K562 (cell line): Measurements from ENCODE around the gene URI1. TPM values are rescaled to one million over a fixed set of nuclear protein-coding genes. Genes with fewer than 3 reads are reported as not detected.
A peak's percentile ranks its signal among the peaks of the same experiment; 100 is the strongest.

Experiments
- ATAC-seq: fragments of 200-7000 bp; cut with Tn5 transposase; 3 replicates; pipeline ENCODE4 v1.9.1; 2020; ENCODE audit warnings: moderate library complexity
- BruUV-seq: library from RNA; stranded (reverse); fragments of 400-500 nt; replicated peaks from 2 replicates; lab custom pipeline; 2021; lab: Mats Ljungman, UMichigan
- CTCF ChIA-PET: fragments of 300-600 bp; formaldehyde crosslinking; extraction: SDS; loops from one replicate; lab custom pipeline; 2021; ENCODE audit warnings: low intra/inter-chr PET ratio; lab: Yijun Ruan, JAX
- POLR2A ChIA-PET: fragments of 300-600, 350-650 bp; sonication (Branson Sonifier 250); formaldehyde crosslinking; extraction: SDS; loops from one replicate; lab custom pipeline; 2021; ENCODE audit warnings: antibody characterized with exemption, inconsistent platforms; lab: Yijun Ruan, JAX
- DNase-seq, 4 experiments: peaks; one replicate each; pipeline versions ENCODE4 v3.0.0 to v3.0.0-alpha.2; 2011 to 2018; ENCODE audit warnings: low spot score in 3 of 4, mixed read lengths in 3 of 4; ENCODE audit errors: extremely low read depth in 1 of 4
- FAIRE-seq: peaks from 2 replicates; lab custom pipeline; 2011; peaks lifted over from hg19 to GRCh38; lab: Jason Lieb, UNC
- H2AFZ ChIP-seq: 2 replicates; pipeline ENCODE4 v1.6.0; 2011; ENCODE audit warnings: low read depth, low read length, control low read depth, inconsistent platforms
- H3K27ac ChIP-seq: fragments of 200-600 bp; 3 replicates; pipeline ENCODE4 v1.8.0; 2011; ENCODE audit warnings: low read depth, mild to moderate bottlenecking, control low read depth, inconsistent platforms, low read length, moderate library complexity, mixed read lengths; ENCODE audit errors: extremely low read depth
- H3K27me3 ChIP-seq, 2 experiments: fragments of 300-600 bp in 1 of 2; 2 replicates in 1 of 2; 3 replicates in 1 of 2; pipeline versions ENCODE4 v1.6.0 to v1.8.0; 2011; ENCODE audit warnings: inconsistent platforms in 2 of 2, low read length in 2 of 2, mild to moderate bottlenecking in 1 of 2, mixed read lengths in 1 of 2, moderate library complexity in 1 of 2; ENCODE audit not compliant: control insufficient read depth in 2 of 2, insufficient read depth in 2 of 2
- H3K36me3 ChIP-seq: fragments of 300-600 bp; 3 replicates; pipeline ENCODE4 v1.8.0; 2011; ENCODE audit warnings: mild to moderate bottlenecking, low read length, inconsistent platforms; ENCODE audit not compliant: control insufficient read depth, insufficient read depth
- H3K4me1 ChIP-seq, 2 experiments: fragments of 200-600 bp in 1 of 2; replicated peaks in 1 of 2; 2 replicates in 1 of 2; 3 replicates in 1 of 2; pipeline versions ENCODE4 v1.5.1 to v1.8.0; 2011; ENCODE audit warnings: inconsistent platforms in 2 of 2, low read length in 2 of 2, mild to moderate bottlenecking in 1 of 2, mixed read lengths in 1 of 2, moderate library complexity in 1 of 2; ENCODE audit not compliant: control insufficient read depth in 2 of 2, insufficient read depth in 2 of 2
- H3K4me2 ChIP-seq: 2 replicates; pipeline ENCODE4 v1.6.1; 2011; ENCODE audit warnings: low read length, control low read depth, inconsistent platforms, mixed read lengths; ENCODE audit not compliant: insufficient read depth
- H3K4me3 ChIP-seq: fragments of 200-600 bp; sonication (generic), shearing (Covaris generic); 2 replicates; pipeline ENCODE4 v1.5.1; 2016; ENCODE audit warnings: control low read depth, inconsistent platforms
- H3K79me2 ChIP-seq: fragments of 200-600 bp; 3 replicates; pipeline ENCODE4 v1.8.0; 2011; ENCODE audit warnings: low read length, inconsistent platforms; ENCODE audit not compliant: control insufficient read depth, insufficient read depth
- H3K9ac ChIP-seq, 2 experiments: 2 replicates each; pipeline versions ENCODE4 v1.6.0 to v1.6.1; 2011; ENCODE audit warnings: low read depth in 2 of 2, low read length in 2 of 2, control low read depth in 1 of 2, inconsistent platforms in 1 of 2, mild to moderate bottlenecking in 1 of 2, mixed read lengths in 1 of 2; ENCODE audit not compliant: insufficient read depth in 1 of 2
- H3K9me1 ChIP-seq: one replicate; pipeline ENCODE4 v1.6.0; 2011; ENCODE audit warnings: inconsistent platforms, mild to moderate bottlenecking, low read length, moderate library complexity; ENCODE audit not compliant: control insufficient read depth, insufficient read depth
- H3K9me3 ChIP-seq: replicated peaks from 2 replicates; pipeline ENCODE4 v1.5.1; 2011; ENCODE audit warnings: low read depth, low read length, inconsistent platforms; ENCODE audit not compliant: control insufficient read depth, insufficient read depth
- H4K20me1 ChIP-seq: replicated peaks from 2 replicates; pipeline ENCODE4 v1.6.1; 2011; ENCODE audit warnings: low read length, inconsistent platforms, mixed read lengths; ENCODE audit not compliant: control insufficient read depth, insufficient read depth
- ASH1L ChIP-seq: fragments of 450-650 bp; IDR thresholded peaks from 2 replicates; pipeline ENCODE4 v1.6.1; 2018; ENCODE audit warnings: borderline replicate concordance, mild to moderate bottlenecking, low read depth; ENCODE audit not compliant: partially characterized antibody
- PHB ChIP-seq: fragments of 250-450 bp; sonication (Bioruptor Pico); IDR thresholded peaks from 2 replicates; pipeline ENCODE4 v1.5.0; 2021
- ZFP36 ChIP-seq: fragments of 150-350 bp; IDR thresholded peaks from 2 replicates; pipeline ENCODE4 v1.6.1; 2018; ENCODE audit warnings: low read length, low read depth; ENCODE audit not compliant: partially characterized antibody
- ZNF146 ChIP-seq: IDR thresholded peaks from one replicate; pipeline ENCODE4 v1.6.1; 2018; ENCODE audit warnings: missing compliant biosample characterization; ENCODE audit not compliant: unreplicated experiment
- WGBS: fragments of 100-300 bp; shearing (Covaris generic); methylation state at CpG from one replicate; pipeline ENCODE4 v1.1.6; 2016; ENCODE audit warnings: low coverage, mixed read lengths; ENCODE audit not compliant: insufficient coverage; ENCODE audit errors: missing lambda C conversion rate; 5-methylcytosine and 5-hydroxymethylcytosine counted together
- in situ Hi-C: fragments of 300-500 bp; cut with MboI; formaldehyde crosslinking; loops from 4 replicates; pipeline ENCODE4 v1.15.0; 2018; ENCODE audit warnings: inconsistent platforms, mixed read lengths
- intact Hi-C: fragments of 100-400 bp; cut with micrococcal nuclease; formaldehyde crosslinking; loops from 2 replicates; pipeline ENCODE4 v1.14.2; 2022
- polyA plus RNA-seq, 8 experiments: library from polyadenylated mRNA; depleted of rRNA in 4 of 8; stranded (reverse) in 5 of 8; unstranded in 3 of 8; fragments of >200 nt; fragmentation: Nextera tagmentation in 2 of 8; fragmentation: Illumina TruSeq in 1 of 8; extraction: Ambion mirVana in 2 of 8; extraction: Trizol in 1 of 8; gene quantifications; 2 replicates each; pipeline versions ENCODE4 v1.2.1 to v1.2.3, GENCODE V29; 2011 to 2014; ENCODE audit warnings: inconsistent platforms in 1 of 8, missing spikeins in 1 of 8
- total RNA-seq, 7 experiments: library from RNA; depleted of rRNA in 6 of 7; stranded (reverse); fragments of >200 nt in 6 of 7; fragmentation: Illumina TruSeq in 2 of 7; extraction: Trizol in 2 of 7; gene quantifications; 2 replicates each; pipeline versions ENCODE4 v1.2.1 to v1.2.3, GENCODE V29; 2011 to 2021; ENCODE audit warnings: low replicate concordance in 1 of 7
- TF ChIP-seq, protein P1 (sequence below): sonication (generic); formaldehyde crosslinking; IDR thresholded peaks from 2 replicates; pipeline ENCODE4 v1.8.0; 2022; ENCODE audit warnings: missing genetic modification reagents, mild to moderate bottlenecking, borderline replicate concordance

Gene URI1
- total and polyA plus RNA-seq, 9 of the 15 experiments (the other 6 are each of a cell fraction or from before 2014, with no cell fraction given), result 16.9 to 87.4 (median 63.9) TPM

GRCh38 chr19:29940971-29941585 lies 961 bp upstream of the URI1 start:
- no peak for DNase-seq
- in situ Hi-C loops (no loop called here), intact Hi-C loops (loop anchor here (5.0 kb wide), 1 partner anchor 49 kb away; no protein-coding TSS in a partner anchor)
- no peaks in the 10 kb centered on the region for H3K9me3 ChIP-seq
- no peak overlapping the region for H3K4me3 ChIP-seq
- H3K9ac ChIP-seq, result peak overlapping the region in 1 of 2 experiments; percentile 21; a peak in 2 of 4 replicates
- no TSS peak for BruUV-seq
- TF ChIP-seq ZFP36 (no peak), ZNF146 (CRISPR knock-in tag) (no peak), PHB (no peak), ASH1L (no peak)
- TF ChIP-seq, protein P1, sequence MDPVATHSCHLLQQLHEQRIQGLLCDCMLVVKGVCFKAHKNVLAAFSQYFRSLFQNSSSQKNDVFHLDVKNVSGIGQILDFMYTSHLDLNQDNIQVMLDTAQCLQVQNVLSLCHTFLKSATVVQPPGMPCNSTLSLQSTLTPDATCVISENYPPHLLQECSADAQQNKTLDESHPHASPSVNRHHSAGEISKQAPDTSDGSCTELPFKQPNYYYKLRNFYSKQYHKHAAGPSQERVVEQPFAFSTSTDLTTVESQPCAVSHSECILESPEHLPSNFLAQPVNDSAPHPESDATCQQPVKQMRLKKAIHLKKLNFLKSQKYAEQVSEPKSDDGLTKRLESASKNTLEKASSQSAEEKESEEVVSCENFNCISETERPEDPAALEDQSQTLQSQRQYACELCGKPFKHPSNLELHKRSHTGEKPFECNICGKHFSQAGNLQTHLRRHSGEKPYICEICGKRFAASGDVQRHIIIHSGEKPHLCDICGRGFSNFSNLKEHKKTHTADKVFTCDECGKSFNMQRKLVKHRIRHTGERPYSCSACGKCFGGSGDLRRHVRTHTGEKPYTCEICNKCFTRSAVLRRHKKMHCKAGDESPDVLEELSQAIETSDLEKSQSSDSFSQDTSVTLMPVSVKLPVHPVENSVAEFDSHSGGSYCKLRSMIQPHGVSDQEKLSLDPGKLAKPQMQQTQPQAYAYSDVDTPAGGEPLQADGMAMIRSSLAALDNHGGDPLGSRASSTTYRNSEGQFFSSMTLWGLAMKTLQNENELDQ, result no peak
- no peaks in the 10 kb centered on the region for H3K27me3 ChIP-seq
- ChIA-PET CTCF (no interaction called here), POLR2A (interaction anchor here (0.5 to 1.5 kb wide), 4 partner anchors 10 to 22 kb away, joined by 3 to 7 read pairs (median 4); no protein-coding TSS in a partner anchor)
- no peak for FAIRE-seq
- H3K9me1 ChIP-seq, result no peaks in the 10 kb centered on the region
- H4K20me1 ChIP-seq, result peaks cover 4% of the 10 kb centered on the region; the same call in 1 of the 2 replicates
- no peaks in the 10 kb centered on the region for H3K36me3 ChIP-seq
- 67% methylated on average over 9 of the region's 9 CpGs for WGBS
- H3K4me1 ChIP-seq, result peaks cover 7 to 11% of the 10 kb centered on the region in 2 experiments; a peak in 3 of 5 replicates
- ATAC-seq, result no peak
- peak overlapping the region; percentile 95 for H2AFZ ChIP-seq
- no peak overlapping the region for H3K27ac ChIP-seq
- peak overlapping the region; percentile 7; the same call in 1 of the 2 replicates for H3K4me2 ChIP-seq
- H3K79me2 ChIP-seq, result peaks cover 40% of the 10 kb centered on the region
